Stimulated activated CD4-positive, alpha-beta T cell treated with anti-CD3 and anti-CD28 coated beads, Interleukin-2, amount 100 ng/mL, for 24 hours (primary cell): ENCODE measurements around the gene CNR2.
A peak's percentile ranks its signal among the peaks of the same experiment; 100 is the strongest.
"Not testable (repeated sequence)": the region's sequence is repeated elsewhere in the genome, so short reads cannot be mapped to it uniquely, and the experiment has no call there.

Experiments
- DNase-seq, 2 donors: peaks; one replicate each; pipeline ENCODE4 v3.0.0-alpha.2; 2020

The CNR2 gene

GRCh38 chr1:23916209-23917131 is 3.3 kb upstream of the CNR2 start:
- peak; percentile 35 to 46 for DNase-seq

GRCh38 chr1:23915466-23915865 is 2.3 kb upstream of the CNR2 start:
- no peak for DNase-seq

- no peak for DNase-seq
These were observed 1.8 kb upstream of the CNR2 start for GRCh38 chr1:23914921-23915320.

GRCh38 chr1:23911921-23912320 is 1.2 kb downstream of the CNR2 start:
- no peak for DNase-seq

GRCh38 chr1:23910553-23911246 is 2.5 kb downstream of the CNR2 start:
- no peak for DNase-seq

GRCh38 chr1:23910144-23910543 is 3.0 kb downstream of the CNR2 start:
- DNase-seq: no peak

- no peak for DNase-seq
These were observed 3.8 kb downstream of the CNR2 start for GRCh38 chr1:23909412-23909811.

GRCh38 chr1:23908453-23909341 is 4.5 kb downstream of the CNR2 start:
- DNase-seq: no peak

- DNase-seq: no peak
These were observed 6.4 kb downstream of the CNR2 start for GRCh38 chr1:23906731-23907130.

- no peak for DNase-seq
These were observed 7.6 kb downstream of the CNR2 start for GRCh38 chr1:23905461-23906025.

- DNase-seq: peak in 1 of 2 donors; percentile 16
These were observed 8.3 kb downstream of the CNR2 start for GRCh38 chr1:23904748-23905357.

GRCh38 chr1:23903754-23904153 is 9.4 kb downstream of the CNR2 start:
- no peak for DNase-seq

- DNase-seq: no peak
These were observed 10.6 kb downstream of the CNR2 start for GRCh38 chr1:23902321-23903278.

GRCh38 chr1:23900017-23900416 is 13.1 kb downstream of the CNR2 start:
- DNase-seq: not testable (repeated sequence)

- DNase-seq: no peak
These were observed 14.1 kb downstream of the CNR2 start for GRCh38 chr1:23899070-23899469.

- DNase-seq: no peak
These were observed 16.1 kb downstream of the CNR2 start for GRCh38 chr1:23897083-23897482.

GRCh38 chr1:23896491-23896890 is 16.7 kb downstream of the CNR2 start:
- no peak for DNase-seq

- no peak for DNase-seq
These were observed 17.2 kb downstream of the CNR2 start for GRCh38 chr1:23895993-23896392.

GRCh38 chr1:23895082-23895481 is 18.1 kb downstream of the CNR2 start:
- no peak for DNase-seq

- DNase-seq: no peak
These were observed 24.1 kb downstream of the CNR2 start for GRCh38 chr1:23889074-23889473.

- no peak for DNase-seq
These were observed 27.9 kb downstream of the CNR2 start for GRCh38 chr1:23885222-23885621.
